ENCODE results near the gene RNF152.

RNF152 gene

GRCh38 chr18:61827591-61827990 lies 65.2 kb downstream of the RNF152 start:
- Histone ChIP-seq H3K4me3 (ENCODE audit: low read depth, low read length) (no peak overlapping the region), H3K9ac (ENCODE audit: low read depth, low read length) (no peak overlapping the region), H3K36me3 (ENCODE audit: control insufficient read depth, insufficient read depth, low read length) (no peaks in the 10 kb centered on the region), H3K4me1 (ENCODE audit: control insufficient read depth, insufficient read depth, low read length) (no peaks in the 10 kb centered on the region), H3K9me3 (ENCODE audit: control insufficient read depth, insufficient read depth, low read length) (no peaks in the 10 kb centered on the region), H3K27me3 (ENCODE audit: control insufficient read depth, insufficient read depth, low read length) (no peaks in the 10 kb centered on the region)

DNA sequence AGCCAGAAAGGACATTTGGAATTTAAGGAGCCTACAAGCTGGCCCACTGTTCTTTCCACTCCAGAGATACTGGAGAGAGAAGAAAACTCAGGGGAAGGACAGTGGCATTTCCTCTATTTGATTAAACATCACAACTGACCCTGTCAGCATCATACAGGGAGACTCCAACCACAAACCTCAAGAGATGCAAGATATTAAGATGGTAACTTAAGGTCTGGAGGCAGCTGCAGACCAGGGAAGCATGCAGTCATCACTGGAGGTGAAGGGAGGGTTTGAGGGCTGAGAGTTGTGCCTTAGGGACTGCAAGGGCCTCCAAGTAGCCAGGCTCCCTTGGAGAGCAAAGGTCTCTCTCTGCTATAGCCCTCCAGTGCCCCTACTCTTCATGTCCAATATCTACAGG lies 67.4 kb downstream of the RNF152 start:
- H3K9me3 ChIP-seq (ENCODE audit: control insufficient read depth, insufficient read depth, low read length), result no peaks in the 10 kb centered on the region
- H3K4me3 ChIP-seq (ENCODE audit: low read depth, low read length), result no peak overlapping the region
- H3K27me3 ChIP-seq (ENCODE audit: control insufficient read depth, insufficient read depth, low read length), result no peaks in the 10 kb centered on the region
- no peaks in the 10 kb centered on the region for H3K36me3 ChIP-seq (ENCODE audit: control insufficient read depth, insufficient read depth, low read length)
- H3K9ac ChIP-seq (ENCODE audit: low read depth, low read length), result no peak overlapping the region
- H3K4me1 ChIP-seq (ENCODE audit: control insufficient read depth, insufficient read depth, low read length), result no peaks in the 10 kb centered on the region

DNA sequence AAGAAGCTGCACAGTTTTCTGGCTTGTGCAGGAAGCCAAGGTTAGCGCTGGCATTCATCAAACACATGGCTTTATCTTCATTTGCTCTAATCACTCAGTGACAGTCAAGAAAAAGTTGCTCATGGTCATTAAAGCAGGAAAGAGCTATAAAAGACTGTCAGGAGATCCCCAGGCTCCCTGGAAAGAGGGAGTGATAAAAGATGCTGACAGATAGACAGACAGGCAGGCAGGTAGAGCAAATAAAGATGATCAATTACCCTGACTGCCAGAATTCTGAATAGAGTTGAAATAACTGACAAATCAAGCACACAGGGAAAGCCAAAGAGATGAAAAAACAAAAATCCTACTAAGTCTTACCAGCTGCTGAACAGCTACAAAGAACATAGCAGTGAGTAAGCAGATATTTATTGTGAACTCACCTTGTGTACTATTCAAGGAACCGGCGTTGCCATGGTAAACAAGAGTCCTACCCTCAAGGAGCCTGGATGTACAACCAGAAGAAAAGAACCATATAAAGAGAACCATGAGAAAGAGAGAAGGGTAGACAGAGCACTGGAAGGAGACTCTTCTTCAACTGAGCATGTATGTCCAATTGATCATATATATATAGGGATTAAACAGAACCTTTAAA lies 68.0 kb downstream of the RNF152 start:
- Histone ChIP-seq H3K9ac (ENCODE audit: low read depth, low read length) (no peak overlapping the region), H3K4me1 (ENCODE audit: control insufficient read depth, insufficient read depth, low read length) (no peaks in the 10 kb centered on the region), H3K9me3 (ENCODE audit: control insufficient read depth, insufficient read depth, low read length) (no peaks in the 10 kb centered on the region), H3K27me3 (ENCODE audit: control insufficient read depth, insufficient read depth, low read length) (no peaks in the 10 kb centered on the region), H3K36me3 (ENCODE audit: control insufficient read depth, insufficient read depth, low read length) (no peaks in the 10 kb centered on the region), H3K4me3 (ENCODE audit: low read depth, low read length) (no peak overlapping the region)

GRCh38 chr18:61823595-61823994 lies 69.2 kb downstream of the RNF152 start:
- Histone ChIP-seq H3K4me3 (ENCODE audit: low read depth, low read length) (no peak overlapping the region), H3K27me3 (ENCODE audit: control insufficient read depth, insufficient read depth, low read length) (no peaks in the 10 kb centered on the region), H3K9me3 (ENCODE audit: control insufficient read depth, insufficient read depth, low read length) (no peaks in the 10 kb centered on the region), H3K9ac (ENCODE audit: low read depth, low read length) (no peak overlapping the region), H3K36me3 (ENCODE audit: control insufficient read depth, insufficient read depth, low read length) (no peaks in the 10 kb centered on the region), H3K4me1 (ENCODE audit: control insufficient read depth, insufficient read depth, low read length) (no peaks in the 10 kb centered on the region)

GRCh38 chr18:61822879-61823278 lies 69.9 kb downstream of the RNF152 start:
- Histone ChIP-seq H3K9ac (ENCODE audit: low read depth, low read length) (no peak overlapping the region), H3K27me3 (ENCODE audit: control insufficient read depth, insufficient read depth, low read length) (no peaks in the 10 kb centered on the region), H3K9me3 (ENCODE audit: control insufficient read depth, insufficient read depth, low read length) (no peaks in the 10 kb centered on the region), H3K36me3 (ENCODE audit: control insufficient read depth, insufficient read depth, low read length) (no peaks in the 10 kb centered on the region), H3K4me3 (ENCODE audit: low read depth, low read length) (no peak overlapping the region), H3K4me1 (ENCODE audit: control insufficient read depth, insufficient read depth, low read length) (no peaks in the 10 kb centered on the region)

DNA sequence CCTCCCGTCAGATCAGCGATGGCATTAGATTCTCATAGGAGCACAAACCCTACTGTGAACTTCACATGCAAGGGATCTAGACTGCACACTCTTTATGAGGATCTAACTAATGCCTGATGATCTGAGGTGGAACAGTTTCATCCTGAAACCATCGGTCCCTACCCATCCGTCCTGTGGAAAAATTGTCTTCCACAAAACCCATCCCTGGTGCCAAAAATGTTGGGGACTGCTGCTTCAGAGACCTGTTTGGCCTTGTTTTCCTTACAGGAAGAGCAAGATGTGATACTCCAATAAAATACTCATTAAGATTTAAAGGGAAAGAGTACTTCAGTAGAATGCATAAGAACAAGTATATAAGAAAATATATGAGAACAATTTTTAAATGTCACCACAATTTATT lies 71.1 kb downstream of the RNF152 start:
- Histone ChIP-seq H3K9me3 (ENCODE audit: control insufficient read depth, insufficient read depth, low read length) (no peaks in the 10 kb centered on the region), H3K4me3 (ENCODE audit: low read depth, low read length) (no peak overlapping the region), H3K36me3 (ENCODE audit: control insufficient read depth, insufficient read depth, low read length) (no peaks in the 10 kb centered on the region), H3K4me1 (ENCODE audit: control insufficient read depth, insufficient read depth, low read length) (no peaks in the 10 kb centered on the region), H3K9ac (ENCODE audit: low read depth, low read length) (no peak overlapping the region), H3K27me3 (ENCODE audit: control insufficient read depth, insufficient read depth, low read length) (no peaks in the 10 kb centered on the region)

GRCh38 chr18:61820882-61821281 lies 71.9 kb downstream of the RNF152 start:
- H3K4me3 ChIP-seq (ENCODE audit: low read depth, low read length), result no peak overlapping the region

DNA sequence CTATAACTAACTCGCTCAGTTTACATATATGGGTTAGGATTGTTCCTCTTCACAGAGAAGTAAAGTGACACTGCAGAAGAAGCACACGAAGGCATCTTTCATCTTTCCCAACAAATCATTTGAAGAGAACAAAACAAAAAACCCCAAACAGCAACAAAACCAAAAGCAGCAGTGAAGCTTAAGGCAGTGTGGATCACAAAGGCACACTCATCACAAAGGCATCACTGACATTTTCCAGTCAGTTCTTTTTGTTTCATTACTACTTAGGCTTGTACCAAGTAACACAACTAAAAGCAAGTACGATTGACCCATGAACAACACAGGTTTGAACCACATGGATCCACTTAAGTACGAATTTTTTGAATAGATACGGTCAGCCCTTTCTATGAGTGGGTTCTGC lies 75.7 kb downstream of the RNF152 start:
- Histone ChIP-seq H3K4me3 (ENCODE audit: low read depth, low read length) (no peak overlapping the region), H3K9ac (ENCODE audit: low read depth, low read length) (no peak overlapping the region), H3K27me3 (ENCODE audit: control insufficient read depth, insufficient read depth, low read length) (no peaks in the 10 kb centered on the region), H3K36me3 (ENCODE audit: control insufficient read depth, insufficient read depth, low read length) (no peaks in the 10 kb centered on the region), H3K9me3 (ENCODE audit: control insufficient read depth, insufficient read depth, low read length) (no peaks in the 10 kb centered on the region), H3K4me1 (ENCODE audit: control insufficient read depth, insufficient read depth, low read length) (no peaks in the 10 kb centered on the region)

More at GRCh38 chr18:61820882-61821281, 71.9 kb downstream of the RNF152 start:
- no peaks in the 10 kb centered on the region for H3K36me3 ChIP-seq (ENCODE audit: control insufficient read depth, insufficient read depth, low read length)
- no peaks in the 10 kb centered on the region for H3K9me3 ChIP-seq (ENCODE audit: control insufficient read depth, insufficient read depth, low read length)
- no peaks in the 10 kb centered on the region for H3K27me3 ChIP-seq (ENCODE audit: control insufficient read depth, insufficient read depth, low read length)
- H3K4me1 ChIP-seq (ENCODE audit: control insufficient read depth, insufficient read depth, low read length), result no peaks in the 10 kb centered on the region
- no peak overlapping the region for H3K9ac ChIP-seq (ENCODE audit: low read depth, low read length)

GRCh38 chr18:61815885-61816470 lies 76.8 kb downstream of the RNF152 start:
- Histone ChIP-seq H3K4me3 (ENCODE audit: low read depth, low read length) (no peak overlapping the region), H3K4me1 (ENCODE audit: control insufficient read depth, insufficient read depth, low read length) (no peaks in the 10 kb centered on the region), H3K36me3 (ENCODE audit: control insufficient read depth, insufficient read depth, low read length) (no peaks in the 10 kb centered on the region), H3K27me3 (ENCODE audit: control insufficient read depth, insufficient read depth, low read length) (no peaks in the 10 kb centered on the region), H3K9ac (ENCODE audit: low read depth, low read length) (no peak overlapping the region), H3K9me3 (ENCODE audit: control insufficient read depth, insufficient read depth, low read length) (no peaks in the 10 kb centered on the region)

DNA sequence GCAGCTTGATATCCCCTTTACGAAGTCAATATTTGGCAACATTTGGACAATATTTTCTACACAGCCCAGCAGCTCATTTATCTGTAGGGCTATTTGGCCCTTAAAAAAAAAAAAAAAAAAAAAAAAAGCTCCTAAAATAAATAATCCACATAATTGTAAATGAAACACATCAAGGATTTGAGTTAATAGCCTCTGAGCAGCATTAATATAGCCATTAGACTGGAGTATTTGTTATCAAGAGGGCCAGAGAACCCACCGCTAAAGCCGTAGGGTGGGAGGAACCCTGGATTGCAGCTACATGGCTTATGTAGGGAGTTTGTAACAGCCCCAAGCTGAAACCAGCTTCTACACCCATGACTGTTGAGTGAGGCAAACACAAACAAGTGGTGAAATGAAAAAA lies 84.5 kb downstream of the RNF152 start:
- Histone ChIP-seq H3K4me1 (ENCODE audit: control insufficient read depth, insufficient read depth, low read length) (peaks cover 9% of the 10 kb centered on the region), H3K27me3 (ENCODE audit: control insufficient read depth, insufficient read depth, low read length) (no peaks in the 10 kb centered on the region), H3K36me3 (ENCODE audit: control insufficient read depth, insufficient read depth, low read length) (no peaks in the 10 kb centered on the region), H3K9me3 (ENCODE audit: control insufficient read depth, insufficient read depth, low read length) (no peaks in the 10 kb centered on the region), H3K9ac (ENCODE audit: low read depth, low read length) (no peak overlapping the region), H3K4me3 (ENCODE audit: low read depth, low read length) (no peak overlapping the region)

DNA sequence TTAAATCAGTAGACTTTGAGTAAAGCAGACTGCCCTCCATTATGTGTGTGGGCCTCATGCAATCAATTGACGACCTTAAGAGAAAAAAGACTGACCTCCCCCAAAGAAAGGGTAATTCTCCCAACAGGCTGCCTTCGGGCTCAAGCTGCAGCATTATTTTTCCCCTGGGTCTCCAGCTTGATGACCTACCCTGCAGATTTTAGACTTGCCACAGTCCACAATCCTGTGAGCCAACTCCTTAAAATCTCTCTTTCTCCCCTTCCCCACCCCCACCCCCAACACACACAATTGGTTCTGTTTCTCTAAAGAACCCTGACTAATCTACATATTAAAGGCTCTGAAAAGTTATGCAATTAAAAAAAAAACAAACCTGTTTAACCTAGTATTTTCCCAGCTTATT lies 89.4 kb downstream of the RNF152 start:
- Histone ChIP-seq H3K4me1 (ENCODE audit: control insufficient read depth, insufficient read depth, low read length) (peaks cover 17% of the 10 kb centered on the region), H3K27me3 (ENCODE audit: control insufficient read depth, insufficient read depth, low read length) (no peaks in the 10 kb centered on the region), H3K36me3 (ENCODE audit: control insufficient read depth, insufficient read depth, low read length) (no peaks in the 10 kb centered on the region), H3K4me3 (ENCODE audit: low read depth, low read length) (no peak overlapping the region), H3K9me3 (ENCODE audit: control insufficient read depth, insufficient read depth, low read length) (no peaks in the 10 kb centered on the region), H3K9ac (ENCODE audit: low read depth, low read length) (no peak overlapping the region)

DNA sequence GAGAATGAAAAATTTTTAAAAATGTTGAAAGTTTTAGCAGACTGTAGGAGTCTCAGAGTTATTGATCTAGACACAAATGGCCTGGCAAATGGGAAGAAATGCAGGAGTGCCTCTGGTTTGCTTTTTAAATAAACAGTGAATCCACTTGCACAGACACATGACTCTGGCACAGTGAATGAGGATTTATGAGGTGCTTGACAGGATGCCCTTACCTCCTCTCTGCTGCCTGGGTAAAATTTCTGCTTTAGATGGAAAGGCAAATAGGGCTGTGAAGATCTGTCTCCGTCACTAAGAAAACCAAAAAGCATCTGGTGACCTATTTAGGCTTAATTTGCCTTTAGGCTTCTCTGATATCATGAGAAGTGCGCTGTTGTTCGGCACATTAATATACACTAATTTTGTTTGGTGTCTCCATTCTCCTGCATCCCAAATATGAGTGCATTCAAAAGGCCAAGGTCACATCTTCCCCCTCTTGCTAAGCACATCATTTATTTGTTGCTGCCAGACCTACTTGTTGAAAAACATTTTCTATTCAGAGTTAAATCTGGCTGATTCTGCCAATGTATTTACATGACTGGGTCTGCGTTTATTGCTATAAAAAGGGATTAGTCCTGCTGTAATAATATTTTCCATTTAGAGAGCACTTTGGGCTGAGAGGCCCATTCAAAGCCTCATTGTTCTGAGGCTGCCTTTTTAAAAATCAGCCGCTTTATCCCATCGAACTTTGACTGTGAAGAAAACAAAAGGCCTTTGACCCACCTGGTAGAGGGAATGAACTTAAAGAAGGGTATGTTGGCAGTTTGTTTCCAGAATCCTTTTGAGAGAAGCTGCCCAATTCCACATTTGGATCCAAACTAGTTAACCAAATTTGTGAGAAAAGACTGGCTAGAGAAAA lies 94.9 kb downstream of the RNF152 start:
- H3K36me3 ChIP-seq (ENCODE audit: control insufficient read depth, insufficient read depth, low read length), result no peaks in the 10 kb centered on the region
- H3K4me1 ChIP-seq (ENCODE audit: control insufficient read depth, insufficient read depth, low read length), result peaks cover 10% of the 10 kb centered on the region
- no peaks in the 10 kb centered on the region for H3K27me3 ChIP-seq (ENCODE audit: control insufficient read depth, insufficient read depth, low read length)
- no peaks in the 10 kb centered on the region for H3K9me3 ChIP-seq (ENCODE audit: control insufficient read depth, insufficient read depth, low read length)
- H3K9ac ChIP-seq (ENCODE audit: low read depth, low read length), result no peak overlapping the region
- H3K4me3 ChIP-seq (ENCODE audit: low read depth, low read length), result no peak overlapping the region

Data from iPS-15b (cell line).